NCI-H460 (cell line): ENCODE measurements around the gene SIPA1. TPM values are rescaled to one million over a fixed set of nuclear protein-coding genes. Genes with fewer than 3 reads are reported as not detected.
A peak's percentile ranks its signal among the peaks of the same experiment; 100 is the strongest.
"Not testable (repeated sequence)": the region's sequence is repeated elsewhere in the genome, so short reads cannot be mapped to it uniquely, and the experiment has no call there.

Experiments used
- DNase-seq: peaks from one replicate; pipeline ENCODE4 v3.0.0-alpha.2; 2016; ENCODE audit warnings: low read depth; ENCODE audit errors: extremely low read depth
- total RNA-seq: library from RNA; depleted of rRNA; stranded (reverse); fragments of >200 nt; shearing (Covaris generic); gene quantifications from 2 replicates; pipeline ENCODE4 v1.2.3, GENCODE V29; 2014

SIPA1 gene
- total RNA-seq, 1 experiment from 2014 or later: 6.0 TPM

- no peak for DNase-seq
These were observed 15.9 kb upstream of the SIPA1 start for GRCh38 chr11:65622011-65622410.

DNA sequence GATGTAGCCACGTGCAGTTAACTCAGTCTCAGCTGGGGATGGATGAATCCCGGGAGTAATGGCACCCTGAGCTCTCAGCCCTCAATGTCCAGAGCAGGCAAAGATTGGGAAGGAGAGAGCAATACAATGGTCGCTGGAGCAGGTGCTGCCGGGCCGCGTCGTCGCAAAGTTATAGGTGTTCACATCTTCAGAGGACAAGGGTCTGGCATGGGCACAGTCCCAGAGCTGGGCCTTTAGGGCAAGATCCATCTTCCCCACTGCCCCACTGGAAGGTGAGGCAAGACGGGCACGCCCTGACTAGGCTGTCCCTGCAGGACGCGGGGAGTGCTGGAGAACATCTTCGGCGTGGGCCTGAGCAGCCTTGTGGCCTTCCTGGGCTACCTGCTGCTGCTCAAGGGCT is 14.7 kb upstream of the SIPA1 start:
- DNase-seq: no peak

- no peak for DNase-seq
These were observed 13.9 kb upstream of the SIPA1 start for GRCh38 chr11:65623852-65624616.

- no peak for DNase-seq
These were observed 12.8 kb upstream of the SIPA1 start for GRCh38 chr11:65624931-65625627.

DNA sequence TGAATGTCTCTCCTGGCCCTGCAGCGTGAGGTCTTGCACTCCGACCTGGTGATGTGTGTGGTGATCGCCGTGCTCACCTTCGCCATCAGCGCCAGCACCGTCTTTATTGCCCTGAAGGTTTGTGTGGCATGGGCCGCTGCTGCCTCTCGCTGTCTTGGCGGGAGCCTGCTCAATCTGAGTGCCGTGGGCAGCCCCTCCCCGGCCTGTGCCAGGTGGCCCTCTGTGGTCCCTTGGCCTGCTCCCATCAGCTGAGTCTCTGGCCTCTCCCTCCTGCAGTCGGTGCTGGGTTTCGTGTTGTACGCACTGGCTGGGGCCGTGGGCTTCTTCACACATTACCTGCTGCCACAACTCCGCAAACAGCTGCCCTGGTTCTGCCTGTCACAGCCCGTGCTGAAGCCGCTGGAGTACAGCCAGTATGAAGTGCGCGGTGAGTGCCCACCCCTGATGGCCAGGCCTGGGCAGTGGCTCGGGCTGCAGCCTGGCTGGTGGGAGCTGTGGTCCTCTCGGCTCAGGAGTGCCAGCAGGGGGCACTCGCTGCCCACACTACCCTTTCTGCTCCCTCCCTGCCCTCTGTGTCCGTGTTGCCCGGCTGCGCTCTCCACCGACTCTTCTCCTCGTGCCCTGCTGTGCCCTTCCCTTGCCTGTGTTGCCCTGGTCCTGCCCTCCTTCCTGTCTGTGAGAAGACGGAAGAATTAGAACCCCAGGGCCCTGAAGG is 12.1 kb upstream of the SIPA1 start:
- peak; percentile 38 for DNase-seq

GRCh38 chr11:65627202-65627601 is 10.7 kb upstream of the SIPA1 start:
- DNase-seq: no peak

- DNase-seq: no peak
These were observed 8.3 kb upstream of the SIPA1 start for GRCh38 chr11:65629579-65629978.

DNA sequence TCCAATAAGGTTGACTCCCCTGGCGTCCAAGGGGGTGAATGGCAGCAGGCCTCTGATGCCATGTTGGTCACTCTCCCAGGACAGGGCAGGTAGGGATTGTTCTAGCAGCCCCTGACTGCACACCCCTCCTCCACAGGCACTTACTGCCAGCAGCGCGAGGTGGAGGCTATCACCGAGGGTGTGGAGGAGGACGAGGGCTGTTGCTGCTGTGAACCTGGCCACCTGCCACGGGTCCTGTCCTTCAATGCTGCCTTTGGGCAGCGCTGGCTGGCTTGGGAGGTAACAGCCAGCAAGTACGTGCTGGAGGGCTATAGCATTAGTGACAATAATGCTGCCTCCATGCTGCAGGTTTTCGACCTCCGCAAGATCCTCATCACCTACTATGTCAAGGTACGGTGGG is 7.7 kb upstream of the SIPA1 start:
- no peak for DNase-seq

- no peak for DNase-seq
These were observed 4.4 kb upstream of the SIPA1 start for GRCh38 chr11:65633390-65634108.

- DNase-seq: no peak
These were observed 3.8 kb upstream of the SIPA1 start for GRCh38 chr11:65634109-65634436.

DNA sequence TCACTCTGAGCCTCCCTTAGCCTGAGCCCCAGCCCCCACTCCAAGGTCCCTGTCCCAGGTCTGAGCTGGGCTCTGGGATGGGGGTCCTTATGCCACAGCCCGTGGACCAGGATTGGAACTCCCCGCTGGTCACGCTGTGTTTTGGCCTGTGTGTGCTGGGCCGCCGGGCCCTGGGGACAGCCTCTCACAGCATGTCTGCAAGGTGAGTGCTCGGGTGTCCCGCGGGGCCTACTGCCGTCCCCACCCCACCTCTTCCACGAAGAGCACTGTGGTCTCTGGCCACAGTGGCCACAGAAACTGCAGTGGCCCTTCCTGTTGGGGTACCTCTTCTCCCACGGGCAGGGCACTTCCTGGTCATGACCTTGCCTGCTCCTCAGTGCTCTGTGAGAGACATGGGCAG is 3.5 kb upstream of the SIPA1 start:
- no peak for DNase-seq

- DNase-seq: no peak
These were observed 2.8 kb upstream of the SIPA1 start for GRCh38 chr11:65634905-65635731.

DNA sequence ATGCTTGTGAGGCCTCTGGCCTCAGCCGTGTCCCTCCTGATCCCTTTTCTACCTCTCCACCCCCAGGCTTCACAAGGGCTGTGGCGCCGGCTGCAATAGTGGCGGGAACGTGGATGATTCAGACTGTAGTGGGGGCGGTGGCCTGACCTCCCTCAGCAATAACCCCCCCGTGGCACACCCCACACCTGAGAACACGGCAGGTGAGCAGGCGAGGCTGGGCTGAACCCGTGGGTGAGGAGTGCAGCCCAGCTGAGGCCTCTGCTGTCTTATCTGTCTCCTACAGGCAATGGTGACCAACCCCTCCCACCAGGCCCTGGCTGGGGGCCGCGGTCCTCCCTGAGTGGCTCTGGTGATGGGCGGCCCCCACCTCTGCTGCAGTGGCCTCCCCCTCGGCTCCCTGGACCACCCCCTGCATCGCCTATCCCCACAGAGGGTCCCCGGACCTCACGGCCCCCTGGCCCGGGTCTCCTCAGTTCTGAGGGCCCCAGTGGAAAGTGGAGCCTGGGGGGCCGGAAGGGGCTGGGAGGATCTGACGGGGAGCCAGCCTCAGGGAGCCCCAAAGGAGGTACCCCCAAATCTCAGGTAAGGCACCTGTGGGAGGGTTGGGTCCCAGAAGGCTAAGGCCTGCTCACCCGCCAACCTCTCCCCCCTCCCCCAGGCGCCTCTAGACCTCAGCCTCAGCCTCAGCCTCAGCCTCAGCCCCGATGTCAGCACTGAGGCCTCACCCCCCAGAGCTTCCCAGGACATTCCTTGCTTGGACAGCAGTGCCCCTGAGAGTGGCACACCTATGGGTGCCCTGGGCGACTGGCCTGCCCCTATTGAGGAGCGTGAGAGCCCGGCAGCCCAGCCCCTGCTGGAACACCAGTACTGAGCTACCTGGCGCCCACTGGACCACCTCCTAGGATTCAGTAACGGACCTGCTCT is 1.5 kb upstream of the SIPA1 start:
- DNase-seq: no peak

DNA sequence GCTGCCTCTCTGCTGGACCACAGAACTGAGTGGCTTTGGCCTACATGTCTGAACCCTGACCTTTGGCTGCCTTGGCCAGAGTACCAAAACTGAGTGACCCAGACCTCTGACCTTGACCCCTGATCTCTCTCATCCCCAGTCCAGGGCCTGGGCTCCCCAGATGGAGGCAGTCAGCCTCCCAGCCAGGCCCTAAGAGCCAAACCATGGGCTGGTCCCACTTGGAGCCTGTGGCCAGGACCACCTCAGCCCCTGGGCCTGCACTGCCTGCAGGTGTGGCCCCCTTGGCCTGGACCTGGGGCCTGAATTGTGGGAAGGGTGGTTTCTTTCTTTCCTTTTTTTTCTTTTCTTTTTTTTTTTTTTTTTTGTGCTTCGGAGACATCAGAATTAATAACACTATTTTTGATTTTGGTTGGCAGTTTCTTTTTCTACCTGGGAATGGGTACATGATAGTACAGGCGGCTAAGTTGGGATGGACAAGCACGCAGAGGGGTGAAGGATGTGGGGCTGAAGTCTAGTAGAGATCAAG is 806 bp upstream of the SIPA1 start:
- no peak for DNase-seq

DNA sequence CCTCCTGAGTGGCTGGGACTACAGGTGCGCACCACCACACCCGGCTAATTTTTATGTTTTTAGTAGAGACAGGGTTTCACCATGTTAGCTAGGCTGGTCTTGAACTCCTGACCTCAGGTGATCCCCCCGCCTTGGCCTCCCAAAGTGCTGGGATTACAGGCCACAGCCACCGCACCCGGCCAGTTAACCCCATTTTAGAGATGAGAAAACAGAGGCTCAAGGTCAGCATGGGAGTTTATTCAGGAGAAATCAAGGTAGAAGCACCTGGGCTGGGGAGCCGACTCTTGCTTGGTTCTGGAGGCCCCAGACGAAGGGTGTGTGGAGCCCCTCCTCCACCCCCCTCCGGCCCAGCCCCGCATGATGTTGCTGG is 1.3 kb downstream of the SIPA1 start:
- not testable (repeated sequence) for DNase-seq

- DNase-seq: no peak
These were observed 2.0 kb downstream of the SIPA1 start for GRCh38 chr11:65639623-65640482.

DNA sequence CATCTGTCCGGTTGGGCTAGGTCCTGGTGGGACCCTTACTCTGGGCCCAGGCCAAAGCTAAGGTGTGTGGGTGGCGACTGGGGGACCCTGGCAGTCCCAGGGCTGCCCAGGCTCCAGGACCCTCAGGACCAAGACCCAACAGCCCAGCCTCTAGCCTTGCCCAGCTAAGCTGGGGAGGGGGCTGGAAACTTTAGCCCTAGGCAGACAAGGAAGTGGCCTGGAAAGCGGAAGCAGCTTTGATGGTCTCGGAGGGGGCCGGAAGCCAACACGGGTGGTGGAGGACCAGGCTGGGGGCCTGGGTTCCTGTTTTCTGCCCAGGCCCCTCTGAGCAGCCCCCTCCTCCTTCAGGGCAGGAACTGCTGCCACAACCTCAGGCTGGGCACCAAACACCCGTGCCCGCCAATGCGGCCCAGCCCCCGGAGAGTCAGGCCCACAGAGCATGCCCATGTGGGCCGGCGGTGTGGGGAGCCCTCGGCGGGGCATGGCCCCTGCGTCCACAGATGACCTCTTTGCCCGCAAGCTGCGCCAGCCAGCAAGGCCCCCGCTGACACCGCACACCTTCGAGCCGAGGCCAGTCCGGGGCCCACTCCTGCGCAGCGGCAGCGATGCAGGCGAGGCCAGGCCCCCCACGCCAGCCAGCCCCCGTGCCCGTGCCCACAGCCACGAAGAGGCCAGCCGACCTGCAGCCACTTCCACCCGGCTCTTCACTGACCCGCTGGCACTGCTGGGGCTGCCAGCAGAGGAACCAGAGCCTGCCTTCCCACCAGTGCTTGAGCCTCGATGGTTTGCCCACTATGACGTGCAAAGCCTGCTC is 2.8 kb downstream of the SIPA1 start:
- no peak for DNase-seq
